HG03097 (cell line): ENCODE data around the gene MSI2.
A peak's percentile ranks its signal among the peaks of the same experiment; 100 is the strongest.
"Not testable (repeated sequence)": the region's sequence is repeated elsewhere in the genome, so short reads cannot be mapped to it uniquely, and the experiment has no call there.

ENCODE experiments used
- ATAC-seq: cut with Tn5 transposase; IDR thresholded peaks from one replicate; pipeline ENCODE4 v1.9.1; 2021; ENCODE audit not compliant: unreplicated experiment, low FRiP score

The MSI2 gene

GRCh38 chr17:57621791-57622190 lies 365.5 kb downstream of the MSI2 start:
- ATAC-seq, result not testable (repeated sequence)

- ATAC-seq, result no peak
These were observed 366.0 kb downstream of the MSI2 start for GRCh38 chr17:57622306-57622682.

GRCh38 chr17:57622683-57623433 lies 366.5 kb downstream of the MSI2 start:
- ATAC-seq, result peak; percentile 49

- ATAC-seq, result no peak
These were observed 367.3 kb downstream of the MSI2 start for GRCh38 chr17:57623620-57624019.

- no peak for ATAC-seq
These were observed 368.1 kb downstream of the MSI2 start for GRCh38 chr17:57624386-57624785.

GRCh38 chr17:57625511-57625910 lies 369.2 kb downstream of the MSI2 start:
- no peak for ATAC-seq

- no peak for ATAC-seq
These were observed 369.6 kb downstream of the MSI2 start for GRCh38 chr17:57625957-57626356.

GRCh38 chr17:57626520-57627210 lies 370.3 kb downstream of the MSI2 start:
- no peak for ATAC-seq

GRCh38 chr17:57627591-57627990 lies 371.3 kb downstream of the MSI2 start:
- ATAC-seq, result no peak

- no peak for ATAC-seq
These were observed 372.1 kb downstream of the MSI2 start for GRCh38 chr17:57628421-57628820.

- peak; percentile 60 for ATAC-seq
These were observed 373.1 kb downstream of the MSI2 start for GRCh38 chr17:57629470-57629869.

GRCh38 chr17:57629886-57630285 lies 373.6 kb downstream of the MSI2 start:
- no peak for ATAC-seq

GRCh38 chr17:57630736-57631135 lies 374.4 kb downstream of the MSI2 start:
- ATAC-seq, result no peak

GRCh38 chr17:57631871-57632270 lies 375.5 kb downstream of the MSI2 start:
- no peak for ATAC-seq

GRCh38 chr17:57632294-57632693 lies 376.0 kb downstream of the MSI2 start:
- ATAC-seq, result no peak

- ATAC-seq, result no peak
These were observed 376.9 kb downstream of the MSI2 start for GRCh38 chr17:57633236-57633635.

- ATAC-seq, result no peak
These were observed 378.6 kb downstream of the MSI2 start for GRCh38 chr17:57634713-57635465.

GRCh38 chr17:57636274-57636673 lies 380.0 kb downstream of the MSI2 start:
- ATAC-seq, result no peak

- ATAC-seq, result no peak
These were observed 380.8 kb downstream of the MSI2 start for GRCh38 chr17:57636985-57637665.

- no peak for ATAC-seq
These were observed 381.3 kb downstream of the MSI2 start for GRCh38 chr17:57637666-57638010.

GRCh38 chr17:57638284-57638683 lies 382.0 kb downstream of the MSI2 start:
- no peak for ATAC-seq
